Stimulated activated naive CD8-positive, alpha-beta T cell treated with anti-CD3 and anti-CD28 coated beads, Interleukin-15, Interleukin-2, amounts not matched to agents 100 ng/mL and 50 ng/mL, for 24 hours (primary cell): Measurements from ENCODE around the gene JPT2.
"Not testable (repeated sequence)": the region's sequence is repeated elsewhere in the genome, so short reads cannot be mapped to it uniquely, and the experiment has no call there.

Source experiments
- H3K27ac Mint-ChIP-seq: one replicate; pipeline ENCODE4 v1.8.0; 2021; ENCODE audit warnings: mild to moderate bottlenecking, mixed read lengths
- H3K27me3 Mint-ChIP-seq: one replicate; pipeline ENCODE4 v1.8.0; 2021; ENCODE audit warnings: mixed read lengths
- H3K36me3 Mint-ChIP-seq: one replicate; pipeline ENCODE4 v1.8.0; 2021; ENCODE audit warnings: low read depth, mixed read lengths
- H3K4me1 Mint-ChIP-seq: one replicate; pipeline ENCODE4 v1.8.0; 2021; ENCODE audit warnings: low read depth, mixed read lengths
- H3K4me3 Mint-ChIP-seq: one replicate; pipeline ENCODE4 v1.8.0; 2021; ENCODE audit warnings: mild to moderate bottlenecking, mixed read lengths
- H3K9me3 Mint-ChIP-seq: one replicate; pipeline ENCODE4 v1.8.0; 2021; ENCODE audit warnings: mixed read lengths

Gene JPT2

DNA sequence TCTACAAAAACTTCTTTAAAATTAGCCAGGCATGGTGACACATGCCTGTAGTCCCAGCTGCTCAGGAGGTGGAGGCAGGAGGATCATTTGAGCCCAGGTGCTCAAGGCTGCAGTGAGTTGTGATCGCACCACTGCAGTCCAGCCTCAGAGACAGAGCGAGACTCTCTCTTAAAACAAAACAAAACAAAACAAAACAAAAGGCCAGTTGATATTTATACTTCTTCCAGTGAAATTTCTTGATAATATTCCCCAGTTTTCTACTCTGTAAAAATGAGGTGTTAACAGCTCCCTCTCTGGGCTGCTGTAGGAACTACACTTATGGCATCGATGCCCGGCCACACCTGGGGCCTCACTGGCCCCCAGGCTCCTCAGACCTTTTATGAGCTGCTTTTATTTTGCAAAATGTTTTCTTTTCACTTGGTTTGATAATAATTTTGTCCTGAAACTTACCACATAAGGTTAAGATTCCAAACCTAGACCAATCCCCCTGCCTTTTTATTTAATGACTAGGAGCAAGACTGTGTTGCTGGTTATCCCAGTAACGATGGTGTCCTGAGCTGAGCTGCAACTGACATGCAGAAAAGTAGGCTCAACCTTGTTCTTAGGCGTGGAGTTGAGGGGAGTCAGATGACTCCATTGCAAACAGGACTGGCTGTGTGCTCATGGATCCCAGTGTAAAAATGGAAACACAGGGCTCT, 45.5 kb downstream of the JPT2 start:
- H3K27me3 Mint-ChIP-seq, result no peaks in the 10 kb centered on the region
- H3K36me3 Mint-ChIP-seq, result peaks cover 20% of the 10 kb centered on the region
- no peaks in the 10 kb centered on the region for H3K9me3 Mint-ChIP-seq
- peaks cover 43% of the 10 kb centered on the region for H3K4me1 Mint-ChIP-seq
- H3K4me3 Mint-ChIP-seq, result no peak overlapping the region
- no peak overlapping the region for H3K27ac Mint-ChIP-seq

DNA sequence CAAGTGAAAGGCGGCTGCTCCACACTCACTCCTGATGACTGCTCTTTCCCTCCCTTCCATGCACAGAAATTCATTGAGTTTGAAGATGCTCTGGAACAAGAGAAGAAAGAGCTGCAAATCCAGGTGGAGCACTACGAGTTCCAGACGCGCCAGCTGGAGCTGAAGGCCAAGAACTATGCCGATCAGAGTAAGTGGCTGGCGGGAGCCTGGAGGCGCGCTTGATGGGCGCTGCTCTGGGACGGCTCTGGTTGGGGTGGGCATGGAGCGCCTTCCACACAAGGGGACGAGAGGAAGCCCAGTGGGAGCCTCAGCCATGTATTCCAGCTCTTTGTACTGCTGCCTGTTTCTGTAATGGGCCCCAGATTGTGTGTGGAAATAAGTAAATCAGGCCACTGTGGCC, 46.4 kb downstream of the JPT2 start:
- H3K36me3 Mint-ChIP-seq, result peaks cover 24% of the 10 kb centered on the region
- H3K27ac Mint-ChIP-seq, result no peak overlapping the region
- peaks cover 34% of the 10 kb centered on the region for H3K4me1 Mint-ChIP-seq
- no peaks in the 10 kb centered on the region for H3K9me3 Mint-ChIP-seq
- no peaks in the 10 kb centered on the region for H3K27me3 Mint-ChIP-seq
- no peak overlapping the region for H3K4me3 Mint-ChIP-seq

DNA sequence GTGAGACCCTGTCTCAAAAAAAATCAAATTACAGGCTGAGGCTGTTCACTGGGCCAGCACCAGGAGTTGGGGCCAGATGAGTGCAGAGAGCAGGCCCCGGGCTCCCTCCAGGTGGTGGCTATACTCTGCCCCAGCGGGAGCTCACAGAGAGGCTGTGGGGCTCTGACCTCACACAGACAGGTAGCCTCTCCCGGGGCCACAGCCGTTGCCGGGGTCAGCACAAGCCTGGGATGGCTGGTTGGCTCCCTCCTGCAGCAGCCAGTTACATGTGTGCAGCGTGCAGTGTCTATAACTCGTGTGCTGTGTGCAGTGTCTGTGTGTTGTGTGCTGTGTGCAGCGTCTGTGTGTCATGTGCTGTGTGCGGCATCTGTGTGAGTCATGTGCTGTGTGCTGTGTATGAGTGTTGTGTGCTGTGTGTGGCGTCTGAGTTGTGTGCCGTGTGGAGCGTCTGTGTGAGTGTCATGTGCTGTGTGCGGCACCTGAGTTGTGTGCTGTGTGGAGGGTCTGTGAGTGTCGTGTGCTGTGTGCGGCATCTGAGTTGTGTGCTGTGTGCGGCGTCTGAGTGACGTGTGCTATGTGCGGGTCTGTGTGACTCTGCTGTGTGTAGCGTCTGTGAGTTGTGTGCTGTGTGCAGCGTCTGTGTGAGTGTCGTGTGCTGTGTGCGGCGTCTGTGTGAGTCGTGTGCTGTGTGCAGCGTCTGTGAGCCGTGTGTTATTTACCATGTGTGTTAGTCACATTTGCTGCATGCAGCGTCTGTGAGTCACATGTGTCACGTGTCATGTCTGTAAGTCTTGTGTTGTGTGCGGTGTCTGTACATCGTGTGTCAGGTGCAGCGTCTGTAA, 48.8 kb downstream of the JPT2 start:
- Mint-ChIP-seq H3K27ac (no peak overlapping the region), H3K36me3 (peaks cover 24% of the 10 kb centered on the region), H3K27me3 (no peaks in the 10 kb centered on the region), H3K4me3 (no peak overlapping the region), H3K4me1 (peaks cover 19% of the 10 kb centered on the region), H3K9me3 (no peaks in the 10 kb centered on the region)

DNA sequence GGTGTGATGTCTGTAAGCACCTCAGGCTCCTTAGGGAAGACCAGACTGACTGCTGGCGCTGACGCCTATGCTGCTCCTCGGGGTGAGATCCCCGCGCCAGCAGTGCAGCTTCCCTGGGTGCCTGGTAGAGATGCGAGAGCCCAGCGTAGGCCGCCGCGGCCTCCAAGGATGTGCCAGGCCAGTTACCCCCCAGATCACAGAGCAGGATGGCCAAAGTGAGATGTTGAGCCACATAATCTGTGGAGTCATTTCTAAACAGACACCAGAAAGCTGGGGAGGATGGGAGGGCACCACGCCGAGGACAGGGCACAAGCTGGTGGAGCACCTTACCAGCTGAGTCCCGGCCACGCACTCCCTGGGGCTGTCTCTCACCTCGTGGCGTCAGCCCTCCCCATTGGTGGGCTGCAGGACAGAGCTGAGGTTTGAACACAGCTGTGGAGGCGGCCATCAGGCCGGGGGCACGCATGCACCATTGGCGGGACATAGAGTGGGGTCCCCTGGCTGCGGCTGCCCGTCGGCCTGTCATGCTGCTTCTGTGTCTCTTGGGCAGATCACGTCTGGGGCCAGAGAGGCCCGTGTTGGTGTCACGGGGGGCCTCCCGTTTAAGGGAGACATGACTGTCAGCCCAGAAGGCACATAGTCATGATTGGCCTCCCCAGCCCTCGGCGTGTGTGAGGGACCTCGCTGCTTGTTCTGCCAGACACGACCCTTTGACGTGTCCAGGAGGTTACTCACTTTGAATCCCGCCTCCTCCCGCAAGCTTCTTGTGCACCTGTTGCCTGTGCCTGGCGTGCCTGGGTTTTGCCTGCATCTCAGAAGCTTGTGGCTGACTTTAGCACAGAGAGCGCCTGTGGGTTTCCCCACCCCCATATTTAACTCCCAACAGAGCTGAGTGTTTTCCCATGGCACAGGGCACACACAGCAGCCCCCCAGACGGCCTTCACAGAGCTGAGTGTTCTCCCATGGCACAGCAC, 49.9 kb downstream of the JPT2 start:
- Mint-ChIP-seq H3K4me1 (peaks cover 9% of the 10 kb centered on the region), H3K27me3 (no peaks in the 10 kb centered on the region), H3K4me3 (no peak overlapping the region), H3K9me3 (no peaks in the 10 kb centered on the region), H3K36me3 (peaks cover 24% of the 10 kb centered on the region), H3K27ac (no peak overlapping the region)

DNA sequence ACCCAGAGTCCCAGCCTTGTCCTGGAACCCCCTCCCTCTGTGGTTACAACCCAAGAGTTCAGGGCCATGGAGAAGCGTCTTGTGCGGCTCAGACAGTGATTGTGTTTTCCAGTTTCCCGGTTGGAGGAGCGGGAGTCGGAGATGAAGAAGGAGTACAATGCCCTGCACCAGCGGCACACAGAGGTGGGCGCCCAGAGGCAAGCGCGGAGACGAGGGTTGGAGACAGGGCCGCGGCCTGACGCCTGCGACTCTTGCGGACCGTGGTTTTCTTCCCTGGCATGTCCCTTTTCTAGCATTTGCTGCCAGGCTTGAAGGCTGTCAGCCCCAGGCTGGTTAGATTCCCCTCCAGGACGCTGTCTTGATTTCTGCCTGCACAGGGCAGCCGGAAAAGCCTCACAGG, 50.9 kb downstream of the JPT2 start:
- no peak overlapping the region for H3K27ac Mint-ChIP-seq

DNA sequence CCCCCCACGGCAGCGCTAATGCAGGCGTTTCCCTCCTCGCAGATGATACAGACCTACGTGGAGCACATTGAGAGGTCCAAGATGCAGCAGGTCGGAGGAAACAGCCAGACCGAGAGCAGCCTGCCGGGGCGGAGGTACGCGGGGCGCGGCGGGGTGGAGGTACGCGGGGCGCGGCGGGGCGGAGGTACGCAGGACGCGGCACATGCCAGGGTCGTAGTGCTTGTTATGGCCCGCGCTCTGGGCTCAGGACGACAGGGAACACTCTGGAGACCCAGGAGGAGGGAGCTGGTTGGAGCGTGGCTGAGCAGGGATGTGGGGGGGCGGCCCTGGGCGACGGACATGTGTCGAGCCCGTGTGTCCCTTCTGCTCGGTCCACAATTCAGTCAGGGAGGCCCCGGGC, 51.4 kb downstream of the JPT2 start:
- Mint-ChIP-seq H3K36me3 (peaks cover 24% of the 10 kb centered on the region), H3K27ac (no peak overlapping the region), H3K4me1 (no peaks in the 10 kb centered on the region), H3K4me3 (no peak overlapping the region), H3K27me3 (no peaks in the 10 kb centered on the region), H3K9me3 (no peaks in the 10 kb centered on the region)

More for the DNA sequence above, 50.9 kb downstream of the JPT2 start:
- Mint-ChIP-seq H3K36me3 (peaks cover 24% of the 10 kb centered on the region), H3K4me1 (no peaks in the 10 kb centered on the region), H3K27me3 (no peaks in the 10 kb centered on the region), H3K9me3 (no peaks in the 10 kb centered on the region), H3K4me3 (no peak overlapping the region)

DNA sequence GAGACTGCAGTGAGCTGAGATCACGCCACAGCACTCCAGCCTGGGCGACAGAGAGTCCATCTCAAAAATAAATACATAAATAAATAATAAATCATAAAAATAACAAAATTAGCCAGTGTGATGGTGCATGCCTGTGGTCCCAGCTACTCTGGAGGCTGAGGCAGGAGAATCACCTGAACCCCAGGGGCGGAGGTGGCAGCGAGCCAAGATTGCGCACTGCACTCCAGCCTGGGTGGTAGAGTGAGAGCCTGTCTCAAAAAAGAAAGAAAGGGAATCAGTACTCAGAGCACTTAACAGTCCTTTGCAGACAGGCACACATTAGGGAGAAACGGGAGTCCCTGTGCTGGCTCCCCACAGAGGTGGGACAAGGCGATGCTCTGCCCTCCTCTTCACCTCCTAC, 53.0 kb downstream of the JPT2 start:
- H3K27me3 Mint-ChIP-seq, result no peaks in the 10 kb centered on the region
- H3K4me1 Mint-ChIP-seq, result no peaks in the 10 kb centered on the region
- no peak overlapping the region for H3K27ac Mint-ChIP-seq
- no peaks in the 10 kb centered on the region for H3K9me3 Mint-ChIP-seq
- peaks cover 18% of the 10 kb centered on the region for H3K36me3 Mint-ChIP-seq
- H3K4me3 Mint-ChIP-seq, result no peak overlapping the region

DNA sequence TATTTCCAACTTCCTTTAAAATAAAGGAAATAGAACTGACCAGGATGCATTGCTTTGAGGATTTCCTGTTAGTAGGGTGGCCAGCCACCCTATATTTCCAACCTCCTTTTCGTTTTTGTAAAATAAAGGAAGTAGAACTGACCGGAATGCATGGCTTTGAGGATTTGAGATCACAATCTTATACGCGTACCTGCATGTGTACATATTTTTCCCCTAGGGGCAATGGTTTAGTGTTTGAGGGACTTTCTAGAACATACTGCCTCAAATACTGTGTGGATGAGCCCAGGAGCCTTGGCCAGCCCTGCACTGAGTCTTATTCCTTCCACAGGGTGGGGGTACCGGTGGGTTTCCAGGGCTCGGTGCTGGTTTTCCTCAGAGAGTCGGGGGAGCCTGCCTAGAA, 53.5 kb downstream of the JPT2 start:
- peaks cover 16% of the 10 kb centered on the region for H3K36me3 Mint-ChIP-seq
- H3K9me3 Mint-ChIP-seq, result no peaks in the 10 kb centered on the region
- H3K4me3 Mint-ChIP-seq, result no peak overlapping the region
- no peak overlapping the region for H3K27ac Mint-ChIP-seq
- no peaks in the 10 kb centered on the region for H3K27me3 Mint-ChIP-seq
- no peaks in the 10 kb centered on the region for H3K4me1 Mint-ChIP-seq

DNA sequence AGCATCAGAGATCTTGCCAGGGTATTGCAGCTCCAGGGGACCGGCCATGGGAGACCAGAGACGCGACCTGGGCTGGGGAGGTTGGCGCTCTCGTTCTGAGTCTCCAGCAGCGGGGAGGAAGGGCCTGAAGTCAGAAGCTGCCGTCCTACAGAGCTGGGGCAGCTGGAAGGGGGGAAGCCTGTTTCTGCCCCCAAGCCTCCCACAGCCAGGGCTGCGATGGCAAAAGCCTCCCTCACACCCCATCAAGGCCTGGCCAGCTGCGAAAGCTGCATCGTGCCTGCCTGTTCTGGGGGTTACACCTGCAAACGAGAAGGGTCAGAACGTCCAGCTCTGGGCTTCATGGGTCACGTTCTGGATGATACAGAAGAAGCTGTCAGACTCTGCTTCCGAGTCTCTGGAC, 54.0 kb downstream of the JPT2 start:
- Mint-ChIP-seq H3K27ac (no peak overlapping the region), H3K4me3 (no peak overlapping the region), H3K4me1 (no peaks in the 10 kb centered on the region), H3K36me3 (peaks cover 11% of the 10 kb centered on the region), H3K9me3 (no peaks in the 10 kb centered on the region), H3K27me3 (no peaks in the 10 kb centered on the region)

DNA sequence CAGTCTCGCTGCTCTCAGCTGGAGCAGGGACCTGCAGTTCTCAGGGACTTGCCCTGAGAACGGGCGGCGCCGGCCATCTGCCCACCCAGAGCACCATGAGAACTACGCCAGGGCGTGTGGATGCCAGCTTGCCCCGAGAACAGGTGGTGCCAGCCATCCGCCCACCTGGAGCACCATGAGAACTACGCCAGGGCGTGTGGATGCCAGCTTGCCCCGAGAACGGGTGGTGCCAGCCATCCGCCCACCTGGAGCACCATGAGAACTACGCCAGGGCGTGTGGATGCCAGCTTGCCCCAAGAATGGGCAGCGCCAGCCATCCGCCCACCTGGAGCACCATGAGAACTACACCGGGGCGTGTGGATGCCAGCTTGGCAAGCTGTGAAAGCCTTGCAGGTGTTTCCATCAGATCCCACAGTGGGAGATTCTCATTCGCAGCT, 54.5 kb downstream of the JPT2 start:
- H3K4me1 Mint-ChIP-seq, H3K27me3 Mint-ChIP-seq, H3K9me3 Mint-ChIP-seq, H3K27ac Mint-ChIP-seq, H3K4me3 Mint-ChIP-seq, H3K36me3 Mint-ChIP-seq: not testable (repeated sequence)

DNA sequence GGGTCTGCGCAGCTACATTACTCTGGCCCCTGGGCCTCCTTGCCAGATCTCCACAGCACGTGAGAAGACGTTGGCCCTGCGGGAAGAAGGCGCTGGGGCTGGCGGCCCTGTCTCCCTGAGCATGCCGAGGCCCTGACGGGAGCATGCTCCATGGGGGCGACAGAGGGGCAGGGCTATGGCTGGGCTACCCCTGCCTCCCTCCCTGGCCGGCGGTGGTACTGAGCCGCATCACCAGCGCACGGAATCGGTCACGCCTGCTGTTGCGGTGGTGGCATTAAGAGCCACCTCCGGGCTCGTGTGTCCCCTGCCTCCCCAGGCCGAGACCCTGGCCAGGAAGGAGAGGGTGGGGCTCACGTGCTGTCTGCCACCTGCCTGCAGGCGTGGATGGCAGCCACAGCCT, 56.0 kb downstream of the JPT2 start:
- Mint-ChIP-seq H3K27ac (no peak overlapping the region), H3K36me3 (peaks cover under 1% of the 10 kb centered on the region), H3K4me3 (no peak overlapping the region), H3K9me3 (no peaks in the 10 kb centered on the region), H3K27me3 (no peaks in the 10 kb centered on the region), H3K4me1 (no peaks in the 10 kb centered on the region)

DNA sequence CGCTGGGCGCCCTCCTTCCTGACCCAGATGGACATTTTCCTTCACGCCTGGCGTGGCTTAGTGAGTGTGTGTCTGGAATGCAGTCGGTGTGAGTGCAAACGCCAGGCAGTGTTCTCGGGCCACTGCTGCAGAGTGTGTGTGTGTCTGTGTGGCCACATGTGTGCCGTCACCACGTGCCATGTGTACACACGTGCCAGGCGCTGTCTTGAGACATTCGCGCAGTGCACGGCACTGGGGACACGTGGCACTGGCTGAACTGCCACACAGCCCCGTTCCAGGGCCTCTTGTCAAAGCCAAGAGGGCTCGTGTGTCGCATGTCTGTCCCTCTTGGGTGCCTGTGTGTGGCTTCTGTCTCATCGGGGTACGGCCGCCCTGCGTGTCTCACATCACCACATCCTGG, 56.7 kb downstream of the JPT2 start:
- no peak overlapping the region for H3K27ac Mint-ChIP-seq
- no peaks in the 10 kb centered on the region for H3K4me1 Mint-ChIP-seq
- H3K4me3 Mint-ChIP-seq, result no peak overlapping the region
- H3K27me3 Mint-ChIP-seq, result no peaks in the 10 kb centered on the region
- H3K9me3 Mint-ChIP-seq, result no peaks in the 10 kb centered on the region
- no peaks in the 10 kb centered on the region for H3K36me3 Mint-ChIP-seq

DNA sequence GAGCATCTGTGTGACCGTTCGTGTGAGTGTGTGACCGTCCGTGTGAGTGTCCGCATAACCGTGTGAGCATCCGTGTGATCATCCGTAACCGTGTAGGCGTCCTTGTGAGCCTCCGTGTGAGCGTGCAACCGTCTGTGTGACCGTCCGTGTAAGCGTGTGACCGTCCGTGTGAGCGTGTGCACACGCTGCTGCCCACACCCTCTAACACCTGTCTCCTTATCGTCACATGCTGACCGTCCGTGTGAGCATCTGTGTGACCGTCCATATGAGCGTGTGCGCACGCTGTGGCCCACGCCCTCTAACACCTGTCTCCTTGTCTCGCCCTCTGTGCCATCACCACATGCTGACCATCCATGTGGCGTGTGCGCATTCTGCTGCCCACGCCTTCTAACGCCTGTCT, 62.2 kb downstream of the JPT2 start:
- Mint-ChIP-seq H3K4me1 (no peaks in the 10 kb centered on the region), H3K4me3 (no peak overlapping the region), H3K9me3 (no peaks in the 10 kb centered on the region), H3K36me3 (peaks cover 5% of the 10 kb centered on the region), H3K27me3 (no peaks in the 10 kb centered on the region), H3K27ac (no peak overlapping the region)

DNA sequence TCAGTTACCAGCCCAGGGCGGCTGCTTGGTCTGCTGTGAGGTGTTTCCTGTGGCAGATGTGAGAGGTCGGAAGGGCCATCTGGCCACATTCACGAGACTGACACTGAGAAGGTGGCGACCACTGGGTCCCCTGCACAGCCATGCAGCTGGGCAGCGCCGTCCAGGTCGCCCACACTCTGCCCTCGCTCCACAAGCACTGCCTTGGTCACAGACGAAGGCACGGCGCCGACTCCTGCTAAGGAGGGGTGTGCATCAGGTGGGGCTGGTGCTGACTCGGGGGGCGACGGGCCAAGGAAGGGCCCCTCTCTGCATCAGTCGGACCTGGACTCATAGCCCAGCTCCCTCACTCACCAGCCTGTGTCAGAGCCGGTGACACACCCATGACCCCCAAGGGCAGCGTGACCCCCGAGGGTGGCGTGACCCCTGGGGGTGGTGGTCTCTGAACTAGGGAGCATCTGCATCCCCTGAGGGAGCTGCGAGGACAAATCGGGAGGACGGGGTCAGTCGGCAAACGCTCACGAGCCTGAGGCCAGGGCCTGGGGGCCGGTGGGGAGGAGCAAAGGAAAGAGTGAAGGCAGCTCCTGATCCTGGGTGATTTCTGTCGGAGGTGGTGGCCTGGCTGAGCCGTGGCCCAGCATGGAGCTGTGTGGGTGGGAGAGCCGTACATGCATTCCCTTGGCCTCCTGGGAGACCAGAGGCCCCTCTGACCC, 62.9 kb downstream of the JPT2 start:
- Mint-ChIP-seq H3K4me3 (no peak overlapping the region), H3K27ac (no peak overlapping the region), H3K9me3 (no peaks in the 10 kb centered on the region), H3K27me3 (no peaks in the 10 kb centered on the region), H3K36me3 (peaks cover 6% of the 10 kb centered on the region), H3K4me1 (no peaks in the 10 kb centered on the region)
